NB4 (cell line): ENCODE data around the gene CDRT4.
"Not testable (repeated sequence)": the region's sequence is repeated elsewhere in the genome, so short reads cannot be mapped to it uniquely, and the experiment has no call there.

Experiments used
- DNase-seq: peaks from one replicate; pipeline ENCODE4 v3.0.0; 2010; ENCODE audit warnings: low read depth
- H3K4me3 ChIP-seq: one replicate; pipeline ENCODE4 v1.5.1; 2011; ENCODE audit warnings: mild to moderate bottlenecking, low read depth, low read length, moderate library complexity
- CTCF ChIP-seq: IDR thresholded peaks from one replicate; pipeline ENCODE4 v1.5.1; 2012; ENCODE audit warnings: low read depth, low read length
- MAX ChIP-seq: IDR thresholded peaks from 2 replicates; pipeline ENCODE4 v1.6.1; 2011; ENCODE audit warnings: low read depth, low read length
- MYC ChIP-seq: IDR thresholded peaks from 2 replicates; pipeline ENCODE4 v1.6.1; 2011; ENCODE audit warnings: low read depth, low read length
- POLR2A ChIP-seq: IDR thresholded peaks from 2 replicates; pipeline ENCODE4 v1.6.1; 2011; ENCODE audit warnings: mild to moderate bottlenecking; ENCODE audit not compliant: insufficient read length; ENCODE audit errors: extremely low read depth

The CDRT4 gene

GRCh38 chr17:15507896-15508295, 40.5 kb upstream of the CDRT4 start:
- DNase-seq, result no peak
- TF ChIP-seq MAX (no peak), MYC (no peak), CTCF (no peak), POLR2A (no peak)
- H3K4me3 ChIP-seq, result no peak overlapping the region

- H3K4me3 ChIP-seq, result no peak overlapping the region
- no peak for DNase-seq
- TF ChIP-seq POLR2A, result no peak
- no peak for TF ChIP-seq CTCF
- TF ChIP-seq MAX, result no peak
- no peak for TF ChIP-seq MYC
Measured at GRCh38 chr17:15507001-15507400, 39.6 kb upstream of the CDRT4 start.

- DNase-seq, H3K4me3 ChIP-seq: not testable (repeated sequence)
Measured at GRCh38 chr17:15505708-15506107, 38.3 kb upstream of the CDRT4 start.

DNA sequence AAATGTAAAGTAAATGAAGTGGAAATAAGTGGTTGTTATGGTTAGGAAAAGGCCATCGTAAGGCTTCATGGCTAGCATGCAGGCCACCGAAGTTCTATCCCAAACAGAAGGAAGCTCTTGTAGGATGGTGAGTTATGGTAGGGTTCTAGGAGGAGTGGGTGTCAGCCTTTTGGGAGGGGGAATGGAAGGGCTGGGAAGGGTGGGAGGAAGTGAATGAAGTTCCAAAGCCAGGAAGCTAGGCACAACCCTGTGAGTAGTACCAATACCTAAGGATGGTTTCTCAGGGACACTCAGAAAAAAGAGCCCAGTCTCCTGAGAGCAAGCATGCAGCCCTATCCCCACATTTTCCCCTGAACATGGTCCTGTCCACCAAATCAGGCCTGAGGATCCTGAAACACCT, 36.3 kb upstream of the CDRT4 start:
- TF ChIP-seq CTCF (no peak), MYC (no peak), POLR2A (no peak), MAX (no peak)
- no peak for DNase-seq
- H3K4me3 ChIP-seq, result no peak overlapping the region

DNA sequence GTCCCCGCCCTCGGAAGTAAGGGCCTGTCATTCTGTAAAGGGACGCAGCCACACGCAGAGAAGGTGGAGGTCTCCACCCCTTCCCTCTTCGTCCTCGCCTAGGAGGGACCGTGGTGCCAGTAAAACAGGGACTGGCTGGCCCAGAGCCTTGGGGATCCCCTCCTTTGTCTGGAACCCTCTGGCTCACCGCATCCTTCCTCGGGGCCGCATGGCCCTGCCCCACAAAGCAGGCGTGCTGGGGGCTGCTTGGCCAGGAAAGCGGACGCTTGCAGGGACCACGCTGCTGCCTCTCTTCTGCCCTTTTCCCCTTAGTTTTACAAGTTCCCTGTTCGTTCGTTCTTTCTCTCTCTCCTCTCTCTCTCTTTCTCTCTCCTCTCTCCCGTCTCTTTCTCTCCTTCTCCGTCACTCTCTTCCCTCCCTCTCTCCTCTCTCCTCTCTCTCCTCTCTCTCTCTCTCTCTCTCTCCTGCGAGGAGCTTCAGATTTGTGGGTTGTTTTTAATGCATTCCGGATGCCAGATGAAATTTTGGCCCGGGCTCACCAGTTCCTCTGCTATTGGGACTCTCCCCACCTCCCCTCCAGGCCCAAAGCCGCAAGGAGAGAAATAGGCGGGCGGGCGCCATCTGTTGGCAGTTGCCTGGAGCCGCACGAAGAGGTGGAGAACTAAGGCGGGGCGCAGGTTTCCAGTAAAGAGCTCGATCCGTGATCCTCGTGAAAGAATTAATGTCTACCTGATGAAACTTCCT, 35.1 kb upstream of the CDRT4 start:
- peak; percentile 75 for TF ChIP-seq CTCF
- TF ChIP-seq MAX, result no peak
- no peak overlapping the region for H3K4me3 ChIP-seq
- peak; percentile 58 for DNase-seq

DNA sequence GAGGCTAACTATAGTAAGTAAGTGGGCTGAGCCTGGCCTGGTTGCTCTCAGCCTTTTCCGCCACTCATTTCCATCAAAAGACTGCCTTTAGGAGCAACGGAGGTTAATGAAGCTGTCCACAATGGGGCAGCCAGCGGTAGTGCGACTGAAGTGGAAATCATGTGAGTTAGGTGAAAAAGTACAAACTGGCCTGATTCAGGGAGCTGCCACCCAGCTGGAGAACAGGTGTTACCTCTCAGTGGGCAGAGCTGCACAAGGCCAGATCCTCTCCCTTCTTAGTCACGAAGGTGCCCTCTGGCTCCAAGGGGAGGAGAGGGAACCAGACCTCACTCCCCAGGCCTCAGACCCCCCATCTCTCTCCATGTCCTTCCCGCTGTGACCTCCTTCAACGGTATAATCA, 34.4 kb upstream of the CDRT4 start:
- TF ChIP-seq POLR2A (no peak), MAX (no peak)
- DNase-seq, result no peak
- no peak overlapping the region for H3K4me3 ChIP-seq

DNA sequence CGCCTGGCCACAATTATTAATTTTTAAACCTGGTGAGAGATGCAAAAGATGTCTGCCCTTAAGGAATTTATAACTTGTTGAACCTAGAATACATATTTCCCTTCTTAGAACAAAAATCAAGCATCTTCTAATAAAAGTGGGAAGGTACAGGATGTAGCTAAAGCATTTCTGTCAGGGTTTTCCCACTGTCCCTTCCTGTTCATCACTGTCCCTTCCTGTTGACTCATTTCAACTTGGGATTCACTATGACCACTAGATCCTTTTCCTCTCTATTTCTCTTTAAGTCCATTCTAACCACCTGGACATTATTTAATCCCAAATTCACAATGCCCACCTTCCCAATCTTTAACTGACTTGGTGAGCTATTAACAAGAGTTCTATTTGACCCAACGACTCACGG, 33.9 kb upstream of the CDRT4 start:
- DNase-seq, result no peak
- no peak overlapping the region for H3K4me3 ChIP-seq
- TF ChIP-seq MAX, result no peak
- TF ChIP-seq MYC, result no peak
- no peak for TF ChIP-seq POLR2A
